ENCODE results near the gene MAP3K21. TPM values are rescaled to one million over a fixed set of nuclear protein-coding genes. Genes with fewer than 3 reads are reported as not detected.

MAP3K21 gene
- total RNA-seq, 1 donor from 2014 or later = 9.2 TPM

DNA sequence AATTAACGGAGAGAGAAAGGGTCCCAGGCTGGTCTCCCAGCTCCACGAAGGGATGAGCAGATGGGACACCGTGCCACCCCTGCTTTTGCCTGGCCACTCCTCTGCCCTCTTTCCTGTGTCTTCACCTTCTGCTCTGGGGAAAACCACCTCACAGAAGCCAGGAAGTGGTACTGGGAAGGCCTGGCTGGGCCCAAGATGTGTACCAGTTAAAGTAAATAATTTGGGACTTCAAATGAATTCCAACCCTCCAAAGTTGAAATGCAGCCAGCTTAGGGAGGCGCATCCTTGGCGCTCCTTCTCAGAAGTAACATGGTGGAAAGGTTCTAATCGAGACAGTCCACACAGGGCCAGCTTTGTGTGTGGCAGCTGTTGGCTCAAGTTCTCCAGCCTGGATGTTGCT lies 45.7 kb downstream of the MAP3K21 start:
- Histone ChIP-seq H3K9me3 (no peaks in the 10 kb centered on the region), H3K36me3 (no peaks in the 10 kb centered on the region), H3K4me3 (no peak overlapping the region), H3K27me3 (ENCODE audit: low read depth) (no peaks in the 10 kb centered on the region), H3K27ac (no peak overlapping the region), H3K4me1 (no peaks in the 10 kb centered on the region)
- ATAC-seq = no peak
- TF ChIP-seq, protein P1, sequence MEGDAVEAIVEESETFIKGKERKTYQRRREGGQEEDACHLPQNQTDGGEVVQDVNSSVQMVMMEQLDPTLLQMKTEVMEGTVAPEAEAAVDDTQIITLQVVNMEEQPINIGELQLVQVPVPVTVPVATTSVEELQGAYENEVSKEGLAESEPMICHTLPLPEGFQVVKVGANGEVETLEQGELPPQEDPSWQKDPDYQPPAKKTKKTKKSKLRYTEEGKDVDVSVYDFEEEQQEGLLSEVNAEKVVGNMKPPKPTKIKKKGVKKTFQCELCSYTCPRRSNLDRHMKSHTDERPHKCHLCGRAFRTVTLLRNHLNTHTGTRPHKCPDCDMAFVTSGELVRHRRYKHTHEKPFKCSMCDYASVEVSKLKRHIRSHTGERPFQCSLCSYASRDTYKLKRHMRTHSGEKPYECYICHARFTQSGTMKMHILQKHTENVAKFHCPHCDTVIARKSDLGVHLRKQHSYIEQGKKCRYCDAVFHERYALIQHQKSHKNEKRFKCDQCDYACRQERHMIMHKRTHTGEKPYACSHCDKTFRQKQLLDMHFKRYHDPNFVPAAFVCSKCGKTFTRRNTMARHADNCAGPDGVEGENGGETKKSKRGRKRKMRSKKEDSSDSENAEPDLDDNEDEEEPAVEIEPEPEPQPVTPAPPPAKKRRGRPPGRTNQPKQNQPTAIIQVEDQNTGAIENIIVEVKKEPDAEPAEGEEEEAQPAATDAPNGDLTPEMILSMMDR (IDR thresholded peaks at IDR 0.05) = no peak
- DNase-seq = no peak
- intact Hi-C loops (cut with DNase I) = no loop called here

DNA sequence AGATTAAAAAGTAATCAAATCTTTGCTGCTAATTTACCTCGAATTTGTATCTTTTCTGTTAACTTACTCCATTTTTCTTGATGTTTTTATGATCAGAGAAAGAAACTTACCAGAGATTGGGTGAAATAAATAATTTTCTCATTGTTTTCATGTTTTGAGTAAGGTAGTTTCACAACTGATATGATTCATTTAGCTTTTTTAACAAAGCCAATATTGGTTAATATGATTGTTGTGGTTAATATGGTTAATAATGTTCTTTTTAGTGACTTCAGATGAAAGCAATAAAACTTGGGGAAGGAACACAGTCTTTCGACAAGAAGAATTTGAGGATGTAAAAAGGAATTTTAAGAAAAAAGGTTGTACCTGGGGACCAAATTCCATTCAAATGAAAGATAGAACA lies 48.1 kb downstream of the MAP3K21 start:
- Histone ChIP-seq H3K4me3 (no peak overlapping the region), H3K36me3 (no peaks in the 10 kb centered on the region), H3K27ac (no peak overlapping the region), H3K4me1 (no peaks in the 10 kb centered on the region), H3K9me3 (no peaks in the 10 kb centered on the region), H3K27me3 (ENCODE audit: low read depth) (no peaks in the 10 kb centered on the region)
- DNase-seq = no peak
- TF ChIP-seq, protein P1 (IDR thresholded peaks at IDR 0.05) = no peak
- ATAC-seq = no peak
- intact Hi-C loops (cut with DNase I) = no loop called here

DNA sequence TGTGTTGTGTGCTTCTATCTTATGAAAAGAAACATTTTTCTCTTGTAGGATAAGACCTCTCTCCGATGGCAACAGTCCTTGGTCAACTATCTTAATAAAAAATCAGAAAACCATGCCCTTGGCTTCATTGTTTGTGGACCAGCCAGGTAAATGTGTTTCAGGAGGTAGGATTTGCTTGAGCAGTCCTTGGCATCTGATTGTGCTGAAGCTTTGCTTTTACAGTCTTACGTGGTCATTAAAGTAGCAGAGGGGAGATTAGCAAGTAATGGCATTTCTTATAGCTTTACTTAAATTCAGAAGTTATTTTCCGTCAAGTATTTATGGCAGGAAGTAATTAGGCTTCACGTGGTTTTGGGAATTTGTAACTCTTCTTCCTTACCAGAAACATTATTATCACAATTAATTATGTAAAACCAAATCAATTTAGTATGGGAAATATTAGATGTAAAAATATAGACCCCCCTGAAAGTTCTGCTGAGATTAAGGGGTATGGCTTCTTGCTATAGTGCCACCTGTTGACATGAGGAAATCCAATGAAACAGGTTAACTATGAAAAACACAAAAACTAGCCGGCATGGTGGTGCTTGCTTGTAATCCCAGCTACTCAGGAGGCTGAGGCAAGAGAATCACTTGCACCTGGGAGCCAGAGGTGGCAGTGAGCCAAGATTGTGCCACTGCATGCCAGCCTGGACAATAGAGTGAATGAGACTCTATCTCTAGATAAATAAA lies 49.0 kb downstream of the MAP3K21 start:
- no peak for ATAC-seq
- H3K27ac ChIP-seq = no peak overlapping the region

DNA sequence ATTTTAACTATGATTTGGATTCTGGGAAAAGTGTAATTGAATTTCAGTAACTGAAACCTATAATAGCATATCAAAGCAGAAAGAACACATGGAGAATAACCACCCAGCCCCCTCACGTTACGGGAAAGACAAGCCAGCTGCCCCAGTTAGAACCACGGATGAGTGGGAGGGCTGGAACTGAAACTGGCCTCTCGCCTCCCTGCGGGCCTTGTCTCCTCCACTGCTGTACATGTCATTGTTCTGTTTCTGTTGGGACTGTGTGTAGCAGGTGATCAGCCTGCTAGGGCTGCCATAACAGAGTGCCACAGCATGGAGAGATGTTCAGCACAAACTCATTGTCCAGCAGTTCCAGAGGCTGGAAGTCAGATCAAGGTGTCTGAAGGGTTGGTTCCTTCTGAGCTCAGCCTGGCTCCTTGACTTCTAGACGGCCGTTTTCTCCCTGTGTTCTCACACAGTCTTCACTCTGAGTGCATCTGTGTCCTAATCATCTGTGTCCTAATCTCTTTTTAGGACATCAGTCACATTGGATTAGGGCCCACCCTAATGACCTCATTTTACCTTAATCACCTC lies 52.4 kb downstream of the MAP3K21 start:
- intact Hi-C loops (cut with DNase I) = no loop called here
- Histone ChIP-seq H3K4me3 (no peak overlapping the region), H3K27me3 (ENCODE audit: low read depth) (no peaks in the 10 kb centered on the region), H3K4me1 (no peaks in the 10 kb centered on the region), H3K27ac (no peak overlapping the region), H3K36me3 (no peaks in the 10 kb centered on the region), H3K9me3 (no peaks in the 10 kb centered on the region)
- no peak for ATAC-seq
- DNase-seq = no peak
- TF ChIP-seq, protein P1 (IDR thresholded peaks at IDR 0.05) = no peak

More for the DNA sequence above, 49.0 kb downstream of the MAP3K21 start:
- no peaks in the 10 kb centered on the region for H3K4me1 ChIP-seq
- no peaks in the 10 kb centered on the region for H3K27me3 ChIP-seq (ENCODE audit: low read depth)
- intact Hi-C loops (cut with DNase I) = no loop called here
- no peak overlapping the region for H3K4me3 ChIP-seq
- no peak for DNase-seq
- TF ChIP-seq, protein P1 (IDR thresholded peaks at IDR 0.05) = no peak
- H3K9me3 ChIP-seq = no peaks in the 10 kb centered on the region
- H3K36me3 ChIP-seq = no peaks in the 10 kb centered on the region

DNA sequence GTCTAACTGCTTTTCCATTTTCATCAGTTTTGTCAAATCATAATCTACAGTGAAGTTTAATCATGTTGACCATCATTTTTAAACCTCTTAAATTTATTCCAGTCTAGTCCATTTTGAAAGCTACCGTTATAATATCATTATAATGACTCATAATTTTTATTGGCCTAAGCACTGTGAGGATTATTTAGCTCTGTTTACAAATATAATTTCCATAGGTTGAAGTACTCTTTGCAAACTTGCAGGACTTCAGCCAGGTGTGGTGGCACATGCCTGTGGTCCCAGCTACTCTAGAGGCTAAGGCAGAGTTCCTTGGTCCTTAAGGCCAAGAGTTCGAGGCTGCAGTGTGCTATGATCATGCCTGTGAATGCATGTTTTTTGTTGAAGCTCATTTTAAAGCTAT lies 54.3 kb downstream of the MAP3K21 start:
- Histone ChIP-seq H3K36me3 (no peaks in the 10 kb centered on the region), H3K27me3 (ENCODE audit: low read depth) (no peaks in the 10 kb centered on the region), H3K4me1 (no peaks in the 10 kb centered on the region), H3K27ac (no peak overlapping the region), H3K9me3 (no peaks in the 10 kb centered on the region), H3K4me3 (no peak overlapping the region)
- intact Hi-C loops (cut with DNase I) = no loop called here
- no peak for DNase-seq
- no peak for ATAC-seq
- TF ChIP-seq, protein P1 (IDR thresholded peaks at IDR 0.05) = no peak

All from lower lobe of right lung (tissue), 2 donors.